ENCODE results near the gene AHI1. TPM values are rescaled to one million over a fixed set of nuclear protein-coding genes. Genes with fewer than 3 reads are reported as not detected.

Gene AHI1
- total RNA-seq, 6 experiments from 2014 or later = 14.6 to 19.1 (median 17.0) TPM

- Mint-ChIP-seq H3K36me3 (ENCODE audit: low read depth) (peaks cover 33% of the 10 kb centered on the region), H3K4me3 (no peak overlapping the region), H3K9me3 (no peaks in the 10 kb centered on the region), H3K27ac (no peak overlapping the region), H3K4me1 (ENCODE audit: low read depth) (peaks cover 7% of the 10 kb centered on the region), H3K27me3 (ENCODE audit: insufficient read depth) (no peaks in the 10 kb centered on the region)
- TF ChIP-seq CTCF (IDR thresholded peaks at IDR 0.05) = no peak
- no peak for DNase-seq
Observed at GRCh38 chr6:135465903-135466302, 31.6 kb downstream of the AHI1 start.

GRCh38 chr6:135465307-135465706, 32.2 kb downstream of the AHI1 start:
- peaks cover 11% of the 10 kb centered on the region for H3K4me1 Mint-ChIP-seq (ENCODE audit: low read depth)
- H3K9me3 Mint-ChIP-seq = no peaks in the 10 kb centered on the region
- H3K27me3 Mint-ChIP-seq (ENCODE audit: insufficient read depth) = no peaks in the 10 kb centered on the region
- H3K4me3 Mint-ChIP-seq = no peak overlapping the region
- no peak for TF ChIP-seq CTCF (IDR thresholded peaks at IDR 0.05)
- no peak overlapping the region for H3K27ac Mint-ChIP-seq
- H3K36me3 Mint-ChIP-seq (ENCODE audit: low read depth) = peaks cover 27% of the 10 kb centered on the region
- no peak for DNase-seq

GRCh38 chr6:135464634-135465033, 32.9 kb downstream of the AHI1 start:
- Mint-ChIP-seq H3K27ac (no peak overlapping the region), H3K4me1 (ENCODE audit: low read depth) (peaks cover 11% of the 10 kb centered on the region), H3K9me3 (no peaks in the 10 kb centered on the region), H3K4me3 (no peak overlapping the region), H3K36me3 (ENCODE audit: low read depth) (peaks cover 22% of the 10 kb centered on the region), H3K27me3 (ENCODE audit: insufficient read depth) (no peaks in the 10 kb centered on the region)
- no peak for DNase-seq
- no peak for TF ChIP-seq CTCF (IDR thresholded peaks at IDR 0.05)

- TF ChIP-seq CTCF (IDR thresholded peaks at IDR 0.05) = no peak
- Mint-ChIP-seq H3K9me3 (no peaks in the 10 kb centered on the region), H3K4me3 (no peak overlapping the region), H3K27ac (peak overlapping the region; percentile 50; the same call in 1 of the 2 replicates), H3K36me3 (ENCODE audit: low read depth) (peaks cover 18% of the 10 kb centered on the region), H3K27me3 (ENCODE audit: insufficient read depth) (no peaks in the 10 kb centered on the region), H3K4me1 (ENCODE audit: low read depth) (peaks cover 24% of the 10 kb centered on the region)
- DNase-seq = no peak
Observed at GRCh38 chr6:135461208-135461607, 36.3 kb downstream of the AHI1 start.

GRCh38 chr6:135458051-135458450, 39.5 kb downstream of the AHI1 start:
- Mint-ChIP-seq H3K27me3 (ENCODE audit: insufficient read depth) (no peaks in the 10 kb centered on the region), H3K4me1 (ENCODE audit: low read depth) (peaks cover 24% of the 10 kb centered on the region), H3K36me3 (ENCODE audit: low read depth) (peaks cover 13% of the 10 kb centered on the region), H3K27ac (peak overlapping the region; percentile 9; the same call in 1 of the 2 replicates), H3K4me3 (no peak overlapping the region), H3K9me3 (no peaks in the 10 kb centered on the region)
- TF ChIP-seq CTCF (IDR thresholded peaks at IDR 0.05) = no peak
- DNase-seq = no peak
